CD14-positive monocyte (primary cell): ENCODE data around the gene RBM17. TPM values are rescaled to one million over a fixed set of nuclear protein-coding genes. Genes with fewer than 3 reads are reported as not detected.

ENCODE experiments used
- DNase-seq, 3 donors: peaks; one replicate each; pipeline ENCODE4 v3.0.0-alpha.2; 2011 to 2022
- H2AFZ ChIP-seq: 2 replicates; pipeline ENCODE4 v1.6.0; 2012; ENCODE audit warnings: mild to moderate bottlenecking, low read depth, low read length, inconsistent platforms; ENCODE audit not compliant: insufficient read depth, poor library complexity, severe bottlenecking
- H3K27ac ChIP-seq, 2 donors: 1 replicate in 1 of 2; 2 replicates in 1 of 2; pipeline ENCODE4 v1.5.1; 2012 to 2013; ENCODE audit warnings: low read length in 2 of 2, control low read depth in 1 of 2, inconsistent platforms in 1 of 2, low read depth in 1 of 2, mild to moderate bottlenecking in 1 of 2
- H3K27me3 ChIP-seq, 2 donors: one replicate each; pipeline versions ENCODE4 v1.6.0 to v1.6.1; 2011 to 2013; ENCODE audit warnings: low read length in 2 of 2; ENCODE audit not compliant: control insufficient read depth in 2 of 2, insufficient read depth in 2 of 2
- H3K36me3 ChIP-seq, 2 donors: replicated peaks in 1 of 2; 1 replicate in 1 of 2; 2 replicates in 1 of 2; pipeline versions ENCODE4 v1.5.1 to v1.6.1; 2012 to 2013; ENCODE audit warnings: low read length in 2 of 2, control low read depth in 1 of 2, inconsistent platforms in 1 of 2, mild to moderate bottlenecking in 1 of 2; ENCODE audit not compliant: insufficient read depth in 2 of 2, control insufficient read depth in 1 of 2
- H3K4me1 ChIP-seq, 2 donors: 1 replicate in 1 of 2; 2 replicates in 1 of 2; pipeline versions ENCODE4 v1.5.1 to v1.6.1; 2012 to 2013; ENCODE audit warnings: low read length in 2 of 2, control low read depth in 1 of 2, inconsistent platforms in 1 of 2, mild to moderate bottlenecking in 1 of 2, moderate library complexity in 1 of 2; ENCODE audit not compliant: insufficient read depth in 2 of 2, control insufficient read depth in 1 of 2
- H3K4me2 ChIP-seq: replicated peaks from 2 replicates; pipeline ENCODE3; 2012; ENCODE audit warnings: low read length, moderate library complexity, mild to moderate bottlenecking; ENCODE audit not compliant: poor library complexity, severe bottlenecking; ENCODE audit errors: extremely low read depth
- H3K4me3 ChIP-seq, 3 experiments: fragments of 200-600 bp in 1 of 3; sonication (generic) in 1 of 3; replicated peaks in 1 of 3; 1 replicate in 2 of 3; 2 replicates in 1 of 3; pipeline ENCODE4 v1.5.1; 2011 to 2013; ENCODE audit warnings: low read length in 3 of 3, mild to moderate bottlenecking in 3 of 3, control low read depth in 2 of 3, low read depth in 2 of 3, inconsistent platforms in 1 of 3, moderate library complexity in 1 of 3
- H3K79me2 ChIP-seq: 2 replicates; pipeline ENCODE4 v1.6.0; 2012; ENCODE audit warnings: mild to moderate bottlenecking, control low read depth, inconsistent platforms, low read length, moderate library complexity; ENCODE audit not compliant: insufficient read depth
- H3K9ac ChIP-seq: 2 replicates; pipeline ENCODE4 v1.6.0; 2017; ENCODE audit warnings: low read length, mild to moderate bottlenecking; ENCODE audit not compliant: insufficient read depth, poor library complexity, severe bottlenecking
- H3K9me3 ChIP-seq, 2 donors: replicated peaks in 1 of 2; 1 replicate in 1 of 2; 2 replicates in 1 of 2; pipeline versions ENCODE4 v1.5.1 to v1.6.1; 2012 to 2013; ENCODE audit warnings: low read length in 2 of 2, control low read depth in 1 of 2; ENCODE audit not compliant: control insufficient read depth in 1 of 2, insufficient read depth in 1 of 2
- H4K20me1 ChIP-seq: 2 replicates; pipeline ENCODE4 v1.6.0; 2012; ENCODE audit warnings: mild to moderate bottlenecking, low read length, control low read depth, moderate library complexity; ENCODE audit not compliant: insufficient read depth
- H3K27ac Mint-ChIP-seq, 7 donors: one replicate each; pipeline ENCODE4 v1.8.0; 2020; ENCODE audit warnings: mild to moderate bottlenecking in 7 of 7, mixed read lengths in 7 of 7, moderate library complexity in 6 of 7, inconsistent platforms in 2 of 7
- H3K27me3 Mint-ChIP-seq, 3 donors: one replicate each; pipeline ENCODE4 v1.8.0; 2021 to 2022; ENCODE audit warnings: low read depth in 3 of 3, mild to moderate bottlenecking in 3 of 3, mixed read lengths in 3 of 3, moderate library complexity in 3 of 3, inconsistent platforms in 1 of 3
- H3K36me3 Mint-ChIP-seq, 2 donors: one replicate each; pipeline ENCODE4 v1.8.0; 2020; ENCODE audit warnings: mixed read lengths in 2 of 2, inconsistent platforms in 1 of 2, mild to moderate bottlenecking in 1 of 2
- H3K4me1 Mint-ChIP-seq: one replicate; pipeline ENCODE4 v1.8.0; 2020; ENCODE audit warnings: mild to moderate bottlenecking, mixed read lengths
- H3K4me3 Mint-ChIP-seq, 2 donors: one replicate each; pipeline ENCODE4 v1.8.0; 2020; ENCODE audit warnings: mild to moderate bottlenecking in 2 of 2, mixed read lengths in 2 of 2, moderate library complexity in 1 of 2
- H3K9me3 Mint-ChIP-seq, 7 donors: one replicate each; pipeline ENCODE4 v1.8.0; 2020 to 2022; ENCODE audit warnings: mixed read lengths in 7 of 7, mild to moderate bottlenecking in 6 of 7, moderate library complexity in 6 of 7, inconsistent platforms in 2 of 7
- WGBS: methylation state at CpG from one replicate; pipeline ENCODE4 v1.1.5; 2013; ENCODE audit warnings: missing lambda C conversion rate; ENCODE audit not compliant: insufficient coverage; 5-methylcytosine and 5-hydroxymethylcytosine counted together
- intact Hi-C, 2 donors: fragments of 100-400 bp; cut with micrococcal nuclease; formaldehyde crosslinking; loops; one replicate each; pipeline versions ENCODE4 v1.15.0 to v1.15.1; 2023
- polyA plus RNA-seq, 3 donors: library from polyadenylated mRNA; depleted of rRNA in 1 of 3; unstranded in 2 of 3; stranded (reverse) in 1 of 3; fragments of 300-500 nt in 2 of 3; fragments of >200 nt in 1 of 3; fragmentation: Illumina TruSeq in 2 of 3; gene quantifications; 1 replicate in 2 of 3; 2 replicates in 1 of 3; pipeline ENCODE4 v1.2.3, GENCODE V29; 2012 to 2021
- TF ChIP-seq, protein P1 (sequence below): fragments of 200-600 bp; IDR thresholded peaks from one replicate; pipeline ENCODE4 v1.8.0; 2022; ENCODE audit warnings: antibody characterized with exemption, mild to moderate bottlenecking

The RBM17 gene
- polyA plus RNA-seq, 3 donors, result 37.2 to 51.4 (median 44.5) TPM

GRCh38 chr10:6077071-6077675 lies 11.7 kb upstream of the RBM17 start:
- Histone ChIP-seq H3K79me2 (no peaks in the 10 kb centered on the region), H3K9ac (no peak overlapping the region), H3K4me2 (no peak overlapping the region), H3K27me3 (no peaks in the 10 kb centered on the region), H3K4me1 (peaks cover 7 to 9% of the 10 kb centered on the region in 2 donors), H2AFZ (no peak overlapping the region), H3K27ac (no peak overlapping the region), H4K20me1 (no peaks in the 10 kb centered on the region), H3K36me3 (no peaks in the 10 kb centered on the region), H3K4me3 (no peak overlapping the region), H3K9me3 (no peaks in the 10 kb centered on the region)
- Mint-ChIP-seq H3K4me1 (peaks cover 12% of the 10 kb centered on the region), H3K36me3 (no peaks in the 10 kb centered on the region), H3K4me3 (no peak overlapping the region), H3K27me3 (peaks cover 2 to 4% (median 4%) of the 10 kb centered on the region in 3 donors), H3K9me3 (no peaks in the 10 kb centered on the region), H3K27ac (no peak overlapping the region)
- DNase-seq, result no peak
- TF ChIP-seq, protein P1, sequence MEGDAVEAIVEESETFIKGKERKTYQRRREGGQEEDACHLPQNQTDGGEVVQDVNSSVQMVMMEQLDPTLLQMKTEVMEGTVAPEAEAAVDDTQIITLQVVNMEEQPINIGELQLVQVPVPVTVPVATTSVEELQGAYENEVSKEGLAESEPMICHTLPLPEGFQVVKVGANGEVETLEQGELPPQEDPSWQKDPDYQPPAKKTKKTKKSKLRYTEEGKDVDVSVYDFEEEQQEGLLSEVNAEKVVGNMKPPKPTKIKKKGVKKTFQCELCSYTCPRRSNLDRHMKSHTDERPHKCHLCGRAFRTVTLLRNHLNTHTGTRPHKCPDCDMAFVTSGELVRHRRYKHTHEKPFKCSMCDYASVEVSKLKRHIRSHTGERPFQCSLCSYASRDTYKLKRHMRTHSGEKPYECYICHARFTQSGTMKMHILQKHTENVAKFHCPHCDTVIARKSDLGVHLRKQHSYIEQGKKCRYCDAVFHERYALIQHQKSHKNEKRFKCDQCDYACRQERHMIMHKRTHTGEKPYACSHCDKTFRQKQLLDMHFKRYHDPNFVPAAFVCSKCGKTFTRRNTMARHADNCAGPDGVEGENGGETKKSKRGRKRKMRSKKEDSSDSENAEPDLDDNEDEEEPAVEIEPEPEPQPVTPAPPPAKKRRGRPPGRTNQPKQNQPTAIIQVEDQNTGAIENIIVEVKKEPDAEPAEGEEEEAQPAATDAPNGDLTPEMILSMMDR, result no peak
- WGBS, result 79% methylated on average over 4 of the region's 12 CpGs
- intact Hi-C loops, result no loop called here

DNA sequence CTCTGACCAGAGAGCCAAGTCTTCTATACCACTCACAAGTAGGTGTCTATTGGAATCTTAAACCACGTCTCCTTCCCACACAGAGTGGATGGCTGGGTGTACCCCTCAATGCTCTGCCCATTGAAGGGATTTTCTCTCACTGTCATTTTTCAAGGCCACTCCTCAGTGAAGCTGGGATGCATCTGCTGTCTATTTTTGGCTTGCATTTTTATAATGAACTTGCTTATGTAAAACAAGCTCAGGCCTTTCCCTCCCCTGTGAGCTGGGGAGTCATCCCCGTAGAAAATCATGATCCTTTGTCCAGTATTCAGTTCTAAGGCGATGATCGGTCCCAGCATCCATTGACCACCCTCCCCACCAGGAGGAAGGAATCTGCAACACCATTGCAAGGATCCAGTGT lies 9.8 kb upstream of the RBM17 start:
- Mint-ChIP-seq H3K27me3 (peaks cover 2 to 9% (median 4%) of the 10 kb centered on the region in 3 donors), H3K9me3 (no peaks in the 10 kb centered on the region), H3K4me1 (no peaks in the 10 kb centered on the region), H3K36me3 (no peaks in the 10 kb centered on the region), H3K4me3 (no peak overlapping the region), H3K27ac (no peak overlapping the region)
- H3K9me3 ChIP-seq, result no peaks in the 10 kb centered on the region
- no peak overlapping the region for H3K9ac ChIP-seq
- intact Hi-C loops, result no loop called here
- no peaks in the 10 kb centered on the region for H3K36me3 ChIP-seq
- no peak overlapping the region for H3K4me2 ChIP-seq
- no peaks in the 10 kb centered on the region for H3K79me2 ChIP-seq
- no CpG with 5 or more reads among the region's 4 CpGs for WGBS
- H3K27ac ChIP-seq, result no peak overlapping the region
- TF ChIP-seq, protein P1, result no peak
- H4K20me1 ChIP-seq, result no peaks in the 10 kb centered on the region
- no peak for DNase-seq
- no peak overlapping the region for H3K4me3 ChIP-seq
- H3K4me1 ChIP-seq, result no peaks in the 10 kb centered on the region
- H2AFZ ChIP-seq, result no peak overlapping the region
- no peaks in the 10 kb centered on the region for H3K27me3 ChIP-seq
